OCI-LY3 (cell line): ENCODE measurements around the gene TSPAN11.

ENCODE experiments used
- H2AFZ ChIP-seq: fragments of 200-600, 300-600 bp; shearing (Covaris generic); 2 replicates; pipeline ENCODE4 v1.6.0; 2014; ENCODE audit warnings: antibody characterized with exemption, low read depth, low read length
- H3K27ac ChIP-seq: fragments of 200-600, 300-600 bp; sonication (generic); 2 replicates; pipeline ENCODE4 v1.5.1; 2014; ENCODE audit warnings: mild to moderate bottlenecking, low read length, moderate library complexity, mixed read lengths
- H3K27me3 ChIP-seq: fragments of 200-600, 300-600 bp; sonication (generic); 2 replicates; pipeline ENCODE4 v1.6.1; 2014; ENCODE audit warnings: low read depth, low read length, mixed read lengths
- H3K36me3 ChIP-seq: fragments of 200-600, 300-600 bp; sonication (generic); replicated peaks from 2 replicates; pipeline ENCODE3; 2014; ENCODE audit warnings: low read depth, low read length, mixed read lengths
- H3K4me1 ChIP-seq: fragments of 300-600, 200-600 bp; sonication (generic); 2 replicates; pipeline ENCODE4 v1.6.1; 2014; ENCODE audit warnings: low read length, mixed read lengths
- H3K4me2 ChIP-seq: fragments of 200-600, 300-600 bp; sonication (generic); 2 replicates; pipeline ENCODE4 v1.6.1; 2014; ENCODE audit warnings: low read length, mixed read lengths
- H3K4me3 ChIP-seq: fragments of 300-600, 200-600 bp; sonication (generic); 2 replicates; pipeline ENCODE4 v1.5.1; 2014; ENCODE audit warnings: antibody characterized with exemption, mild to moderate bottlenecking, low read length, moderate library complexity
- H3K79me2 ChIP-seq: fragments of 300-600, 200-600 bp; shearing (Covaris generic); 2 replicates; pipeline ENCODE4 v1.6.1; 2014; ENCODE audit warnings: mild to moderate bottlenecking, low read length, mixed read lengths
- H3K9ac ChIP-seq: fragments of 300-600, 200-600 bp; shearing (Covaris generic); 2 replicates; pipeline ENCODE4 v1.6.0; 2014; ENCODE audit warnings: mild to moderate bottlenecking, low read length, moderate library complexity
- H3K9me3 ChIP-seq: fragments of 200-600, 300-600 bp; shearing (Covaris generic); 2 replicates; pipeline ENCODE4 v1.6.1; 2014; ENCODE audit warnings: low read length, mixed read lengths; ENCODE audit not compliant: insufficient read depth
- H4K20me1 ChIP-seq: fragments of 200-600, 300-600 bp; sonication (generic); 2 replicates; pipeline ENCODE4 v1.6.1; 2016; ENCODE audit warnings: low read length, mixed read lengths; ENCODE audit not compliant: insufficient read depth
- EZH2phosphoT487 ChIP-seq: fragments of 200-600 bp; shearing (Covaris generic); IDR thresholded peaks from 2 replicates; pipeline ENCODE4 v1.6.1; 2018; ENCODE audit warnings: antibody characterized with exemption, mixed run types, low read depth
- TF ChIP-seq, protein P1 (sequence below): fragments of 200-600, 300-600 bp; sonication (generic); IDR thresholded peaks from 2 replicates; pipeline ENCODE4 v1.5.1; 2014; ENCODE audit warnings: antibody characterized with exemption, low read length, low read depth

The TSPAN11 gene

DNA sequence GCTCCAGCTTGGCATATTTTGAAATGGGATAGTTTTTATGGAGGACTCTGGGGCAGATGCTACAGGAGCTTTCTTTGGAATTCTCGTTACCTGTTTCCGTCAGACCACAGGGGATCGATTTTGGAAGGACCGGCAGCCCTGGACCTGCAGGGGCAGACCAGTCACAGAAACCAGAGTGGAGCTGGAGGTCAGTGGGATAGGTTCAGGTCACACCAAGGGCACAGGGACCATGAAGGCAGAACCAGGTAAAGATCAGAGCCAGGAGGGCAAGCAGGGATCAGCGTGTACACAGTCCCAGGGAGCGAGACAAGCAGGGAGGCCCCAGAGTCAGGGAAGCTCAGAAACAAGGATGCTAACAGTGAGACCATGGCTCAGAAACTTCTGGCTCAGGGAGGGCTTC lies 45.5 kb downstream of the TSPAN11 start:
- Histone ChIP-seq H2AFZ (no peak overlapping the region), H3K27ac (no peak overlapping the region), H4K20me1 (no peaks in the 10 kb centered on the region), H3K4me2 (no peak overlapping the region), H3K79me2 (no peaks in the 10 kb centered on the region), H3K27me3 (peaks cover 38% of the 10 kb centered on the region), H3K4me1 (no peaks in the 10 kb centered on the region), H3K9me3 (no peaks in the 10 kb centered on the region), H3K36me3 (no peaks in the 10 kb centered on the region), H3K4me3 (no peak overlapping the region), H3K9ac (no peak overlapping the region)
- TF ChIP-seq, protein P1, sequence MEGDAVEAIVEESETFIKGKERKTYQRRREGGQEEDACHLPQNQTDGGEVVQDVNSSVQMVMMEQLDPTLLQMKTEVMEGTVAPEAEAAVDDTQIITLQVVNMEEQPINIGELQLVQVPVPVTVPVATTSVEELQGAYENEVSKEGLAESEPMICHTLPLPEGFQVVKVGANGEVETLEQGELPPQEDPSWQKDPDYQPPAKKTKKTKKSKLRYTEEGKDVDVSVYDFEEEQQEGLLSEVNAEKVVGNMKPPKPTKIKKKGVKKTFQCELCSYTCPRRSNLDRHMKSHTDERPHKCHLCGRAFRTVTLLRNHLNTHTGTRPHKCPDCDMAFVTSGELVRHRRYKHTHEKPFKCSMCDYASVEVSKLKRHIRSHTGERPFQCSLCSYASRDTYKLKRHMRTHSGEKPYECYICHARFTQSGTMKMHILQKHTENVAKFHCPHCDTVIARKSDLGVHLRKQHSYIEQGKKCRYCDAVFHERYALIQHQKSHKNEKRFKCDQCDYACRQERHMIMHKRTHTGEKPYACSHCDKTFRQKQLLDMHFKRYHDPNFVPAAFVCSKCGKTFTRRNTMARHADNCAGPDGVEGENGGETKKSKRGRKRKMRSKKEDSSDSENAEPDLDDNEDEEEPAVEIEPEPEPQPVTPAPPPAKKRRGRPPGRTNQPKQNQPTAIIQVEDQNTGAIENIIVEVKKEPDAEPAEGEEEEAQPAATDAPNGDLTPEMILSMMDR, result no peak
- no peak for TF ChIP-seq EZH2phosphoT487

GRCh38 chr12:30973175-30973574 lies 46.6 kb downstream of the TSPAN11 start:
- Histone ChIP-seq H3K4me1 (no peaks in the 10 kb centered on the region), H3K4me3 (no peak overlapping the region), H3K27ac (no peak overlapping the region), H4K20me1 (no peaks in the 10 kb centered on the region), H3K27me3 (peaks cover 29% of the 10 kb centered on the region), H3K9ac (no peak overlapping the region), H3K36me3 (no peaks in the 10 kb centered on the region), H3K4me2 (no peak overlapping the region), H2AFZ (no peak overlapping the region), H3K79me2 (no peaks in the 10 kb centered on the region), H3K9me3 (no peaks in the 10 kb centered on the region)
- TF ChIP-seq, protein P1, result no peak
- TF ChIP-seq EZH2phosphoT487, result no peak

DNA sequence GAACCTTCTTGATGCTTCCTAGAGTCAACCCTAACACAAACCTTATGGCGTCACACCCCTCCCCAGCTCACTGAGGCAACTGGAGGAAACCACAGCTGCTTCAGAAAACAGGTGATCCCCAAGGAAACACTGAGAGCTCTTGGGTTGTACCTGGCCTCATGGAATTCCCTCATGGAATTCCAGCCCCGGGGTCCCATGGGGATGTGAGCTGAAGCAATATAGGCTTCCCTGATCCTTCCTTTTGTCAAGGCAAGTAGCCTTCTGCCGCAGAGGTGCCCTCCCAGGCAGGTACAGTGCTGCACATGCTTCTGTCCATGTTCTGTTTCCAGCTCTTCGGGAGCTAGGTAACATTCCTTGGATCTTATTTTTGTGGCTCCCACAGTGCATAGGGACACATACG lies 47.3 kb downstream of the TSPAN11 start:
- no peak overlapping the region for H3K9ac ChIP-seq

GRCh38 chr12:30974746-30975500 lies 48.4 kb downstream of the TSPAN11 start:
- H3K4me2 ChIP-seq, result no peak overlapping the region
- no peak for TF ChIP-seq EZH2phosphoT487
- TF ChIP-seq, protein P1, result no peak
- no peaks in the 10 kb centered on the region for H3K79me2 ChIP-seq
- no peak overlapping the region for H3K27ac ChIP-seq
- H3K4me1 ChIP-seq, result no peaks in the 10 kb centered on the region
- H3K36me3 ChIP-seq, result no peaks in the 10 kb centered on the region
- no peak overlapping the region for H3K9ac ChIP-seq
- no peaks in the 10 kb centered on the region for H3K9me3 ChIP-seq
- no peak overlapping the region for H2AFZ ChIP-seq
- peaks cover 13% of the 10 kb centered on the region; the same call in 1 of the 2 replicates for H3K27me3 ChIP-seq
- H3K4me3 ChIP-seq, result no peak overlapping the region
- no peaks in the 10 kb centered on the region for H4K20me1 ChIP-seq

More for the DNA sequence above, 47.3 kb downstream of the TSPAN11 start:
- Histone ChIP-seq H4K20me1 (no peaks in the 10 kb centered on the region), H3K9me3 (no peaks in the 10 kb centered on the region), H3K36me3 (no peaks in the 10 kb centered on the region), H3K27me3 (peaks cover 22% of the 10 kb centered on the region), H3K4me1 (no peaks in the 10 kb centered on the region), H3K4me3 (no peak overlapping the region), H3K27ac (no peak overlapping the region), H3K79me2 (no peaks in the 10 kb centered on the region), H3K4me2 (no peak overlapping the region), H2AFZ (no peak overlapping the region)
- TF ChIP-seq, protein P1, result no peak
- no peak for TF ChIP-seq EZH2phosphoT487
